SK-N-SH (cell line): ENCODE results near the gene HLA-B. TPM values are rescaled to one million over a fixed set of nuclear protein-coding genes. Genes with fewer than 3 reads are reported as not detected.

Source experiments
- CTCF ChIA-PET: fragments of 300-600, 350-600 bp; formaldehyde crosslinking; extraction: SDS; loops from one replicate; lab custom pipeline; 2021; lab: Yijun Ruan, JAX
- POLR2A ChIA-PET: fragments of 350-600 bp; sonication (Branson Sonifier 250); formaldehyde crosslinking; extraction: SDS; loops from one replicate; lab custom pipeline; 2020; ENCODE audit warnings: antibody characterized with exemption, inconsistent platforms; lab: Yijun Ruan, JAX
- DNase-seq: peaks from one replicate; pipeline ENCODE4 v3.0.0; 2012
- H2AFZ ChIP-seq: fragments of 200-600 bp; sonication (generic); 2 replicates; pipeline ENCODE4 v1.8.1; 2016; ENCODE audit warnings: antibody characterized with exemption, mild to moderate bottlenecking, low read depth
- H3F3A ChIP-seq: fragments of 200-600 bp; sonication (generic); replicated peaks from 2 replicates; pipeline ENCODE3; 2016; ENCODE audit warnings: antibody characterized with exemption, mild to moderate bottlenecking; ENCODE audit not compliant: insufficient read depth
- H3K27ac ChIP-seq, 2 experiments: fragments of 200-500 bp in 1 of 2; fragments of 200-600 bp in 1 of 2; sonication (Bioruptor generic) in 1 of 2; sonication (generic), shearing (Covaris generic) in 1 of 2; 2 replicates each; pipeline versions ENCODE4 v1.5.1 to v1.6.1; 2014 to 2016; ENCODE audit warnings: low read depth in 2 of 2, inconsistent platforms in 1 of 2, low read length in 1 of 2, mild to moderate bottlenecking in 1 of 2, mixed read lengths in 1 of 2
- H3K27me3 ChIP-seq: fragments of 200-600 bp; sonication (generic), shearing (Covaris generic); 2 replicates; pipeline ENCODE4 v1.6.1; 2016; ENCODE audit warnings: mixed run types; ENCODE audit not compliant: insufficient read depth
- H3K36me3 ChIP-seq, 2 experiments: fragments of 200-500 bp in 1 of 2; fragments of 200-600 bp in 1 of 2; sonication (Bioruptor generic) in 1 of 2; sonication (generic) in 1 of 2; replicated peaks in 1 of 2; 2 replicates each; pipeline versions ENCODE3 to v1.5.1; 2014 to 2016; ENCODE audit warnings: low read length in 1 of 2, mild to moderate bottlenecking in 1 of 2; ENCODE audit not compliant: insufficient read depth in 2 of 2, control insufficient read depth in 1 of 2
- H3K4me1 ChIP-seq, 2 experiments: fragments of 200-500 bp in 1 of 2; fragments of 200-600 bp in 1 of 2; sonication (Bioruptor generic) in 1 of 2; sonication (generic), shearing (Covaris generic) in 1 of 2; 2 replicates each; pipeline versions ENCODE4 v1.5.1 to v1.6.1; 2014 to 2016; ENCODE audit warnings: low read depth in 1 of 2, low read length in 1 of 2, mixed run types in 1 of 2; ENCODE audit not compliant: insufficient read depth in 2 of 2, control insufficient read depth in 1 of 2
- H3K4me2 ChIP-seq: fragments of 200-600 bp; sonication (generic), shearing (Covaris generic); 2 replicates; pipeline ENCODE4 v1.6.1; 2017; ENCODE audit warnings: mixed run types
- H3K4me3 ChIP-seq, 2 experiments: fragments of 200-500 bp in 1 of 2; fragments of 200-600 bp in 1 of 2; sonication (Bioruptor generic) in 1 of 2; sonication (generic), shearing (Covaris generic) in 1 of 2; 2 replicates each; pipeline versions ENCODE4 v1.5.1 to v1.8.1; 2014 to 2016; ENCODE audit warnings: low read depth in 2 of 2, inconsistent platforms in 1 of 2, low read length in 1 of 2, mild to moderate bottlenecking in 1 of 2, mixed read lengths in 1 of 2, moderate library complexity in 1 of 2
- H3K79me2 ChIP-seq: fragments of 200-600 bp; sonication (generic); 2 replicates; pipeline ENCODE4 v1.8.1; 2017; ENCODE audit warnings: mild to moderate bottlenecking; ENCODE audit not compliant: insufficient read depth
- H3K9ac ChIP-seq: fragments of 200-600 bp; sonication (generic); 2 replicates; pipeline ENCODE4 v1.6.1; 2017; ENCODE audit warnings: mixed run types
- H3K9me2 ChIP-seq: fragments of 200-600 bp; sonication (generic); 2 replicates; pipeline ENCODE4 v1.6.1; 2017; ENCODE audit warnings: mixed run types
- H3K9me3 ChIP-seq: fragments of 200-600 bp; sonication (generic); 2 replicates; pipeline ENCODE4 v1.6.1; 2017; ENCODE audit warnings: mixed run types, mild to moderate bottlenecking, moderate library complexity
- H4K20me1 ChIP-seq: fragments of 200-600 bp; sonication (generic); 2 replicates; pipeline ENCODE4 v1.6.1; 2017; ENCODE audit warnings: mild to moderate bottlenecking, mixed run types; ENCODE audit not compliant: insufficient read depth
- CHD2 ChIP-seq: fragments of 150-350 bp; IDR thresholded peaks from 2 replicates; pipeline ENCODE4 v1.6.1; 2018; ENCODE audit warnings: low read length; ENCODE audit not compliant: partially characterized antibody
- EZH2phosphoT487 ChIP-seq: fragments of 200-600 bp; sonication (generic); IDR thresholded peaks from 2 replicates; pipeline ENCODE4 v1.6.1; 2017; ENCODE audit warnings: low read depth, mixed run types, mild to moderate bottlenecking, antibody characterized with exemption, moderate library complexity, borderline replicate concordance
- GABPA ChIP-seq: IDR thresholded peaks from 2 replicates; pipeline ENCODE4 v1.4.0; 2012; ENCODE audit warnings: low read depth, mild to moderate bottlenecking
- JUND ChIP-seq: IDR thresholded peaks from 2 replicates; pipeline ENCODE4 v1.4.0; 2012
- MEF2A ChIP-seq: IDR thresholded peaks from 2 replicates; pipeline ENCODE4 v1.4.0; 2012; ENCODE audit warnings: low read depth, borderline replicate concordance
- MXI1 ChIP-seq: IDR thresholded peaks from 2 replicates; pipeline ENCODE4 v1.6.1; 2012; ENCODE audit warnings: mild to moderate bottlenecking, low read depth, low read length, improper control_type of control experiment
- NFIC ChIP-seq: IDR thresholded peaks from 2 replicates; pipeline ENCODE4 v1.4.0; 2012; ENCODE audit warnings: borderline replicate concordance
- PBX3 ChIP-seq: IDR thresholded peaks from 2 replicates; pipeline ENCODE4; 2012
- RCOR1 ChIP-seq: fragments of 150-350 bp; IDR thresholded peaks from 2 replicates; pipeline ENCODE4 v1.6.1; 2017; ENCODE audit warnings: antibody characterized with exemption, low read length
- REST ChIP-seq: IDR thresholded peaks from 2 replicates; pipeline ENCODE4 v1.6.1; 2012; ENCODE audit warnings: mild to moderate bottlenecking, low read depth, low read length, moderate library complexity
- RFX5 ChIP-seq: IDR thresholded peaks from 2 replicates; pipeline ENCODE4 v1.6.1; 2012; ENCODE audit warnings: mild to moderate bottlenecking, improper control_type of control experiment, low read length
- TAF1 ChIP-seq: IDR thresholded peaks from 2 replicates; pipeline ENCODE4 v1.6.1; 2012; ENCODE audit warnings: low read depth, mild to moderate bottlenecking, low read length, moderate library complexity, borderline replicate concordance
- TCF12 ChIP-seq: IDR thresholded peaks from 2 replicates; pipeline ENCODE4 v1.4.0; 2012
- USF1 ChIP-seq: IDR thresholded peaks from 2 replicates; pipeline ENCODE4 v1.4.0; 2012; ENCODE audit warnings: low read depth, borderline replicate concordance
- YY1 ChIP-seq: IDR thresholded peaks from 2 replicates; pipeline ENCODE4 v1.4.0; 2012; ENCODE audit warnings: low read depth, mild to moderate bottlenecking
- ZBTB33 ChIP-seq: IDR thresholded peaks from 2 replicates; pipeline ENCODE4 v1.4.0; 2012; ENCODE audit warnings: low read depth, borderline replicate concordance
- WGBS: methylation state at CpG from one replicate; pipeline ENCODE4 v1.1.6; 2017; ENCODE audit warnings: low lambda C conversion rate; 5-methylcytosine and 5-hydroxymethylcytosine counted together
- polyA plus RNA-seq, 3 experiments: library from polyadenylated mRNA; depleted of rRNA; stranded (reverse); fragments of >200 nt; gene quantifications; 2 replicates each; pipeline ENCODE4 v1.2.3, GENCODE V29; 2012

Gene HLA-B
- polyA plus RNA-seq, 1 of the 3 experiments (the other 2 are of a cell fraction), result 18.7 TPM

- TF ChIP-seq GABPA (no peak), MXI1 (no peak), TAF1 (no peak), PBX3 (no peak), RFX5 (no peak), YY1 (no peak)
Observed at GRCh38 chr6:31328355-31328960, 28.5 kb downstream of the HLA-B start (continued).

- ChIA-PET POLR2A (no interaction called here), CTCF (interaction anchor here (1.3 kb wide), 1 partner anchor 45 kb away, joined by 4 read pairs; no protein-coding TSS in a partner anchor)
- Histone ChIP-seq H3K4me3 (no peak overlapping the region), H3K9me3 (no peaks in the 10 kb centered on the region), H3K27me3 (peaks cover 30% of the 10 kb centered on the region), H3K9me2 (no peaks in the 10 kb centered on the region), H3K9ac (no peak overlapping the region), H3F3A (no peaks in the 10 kb centered on the region), H3K27ac (no peak overlapping the region), H3K36me3 (no peaks in the 10 kb centered on the region), H4K20me1 (no peaks in the 10 kb centered on the region), H3K4me2 (no peak overlapping the region), H3K4me1 (no peaks in the 10 kb centered on the region), H2AFZ (no peak overlapping the region), H3K79me2 (no peaks in the 10 kb centered on the region)
- TF ChIP-seq TCF12 (no peak), RFX5 (no peak), YY1 (no peak)
- no peak for DNase-seq
Observed at GRCh38 chr6:31321820-31322219, 35.2 kb downstream of the HLA-B start.

GRCh38 chr6:31321005-31321707, 35.8 kb downstream of the HLA-B start:
- CTCF ChIA-PET, result no interaction called here
- no peak overlapping the region for H3K9ac ChIP-seq
- no peak for TF ChIP-seq NFIC
- no peak for TF ChIP-seq CHD2
- TF ChIP-seq RCOR1, result no peak
- TF ChIP-seq EZH2phosphoT487, result no peak
- no peak for TF ChIP-seq ZBTB33
- no peak for TF ChIP-seq USF1
- TF ChIP-seq MXI1, result no peak
- TF ChIP-seq MEF2A, result no peak
- TF ChIP-seq RFX5, result no peak
- TF ChIP-seq REST, result no peak
- TF ChIP-seq JUND, result no peak

More at GRCh38 chr6:31321005-31321707, 35.8 kb downstream of the HLA-B start:
- DNase-seq, result no peak
- no peaks in the 10 kb centered on the region for H4K20me1 ChIP-seq
- no peak overlapping the region for H3K4me2 ChIP-seq
- H3K9me3 ChIP-seq, result no peaks in the 10 kb centered on the region
- POLR2A ChIA-PET, result no interaction called here
- no peaks in the 10 kb centered on the region for H3K36me3 ChIP-seq
- no peaks in the 10 kb centered on the region for H3K4me1 ChIP-seq
- peaks cover 33% of the 10 kb centered on the region for H3K27me3 ChIP-seq
- no peaks in the 10 kb centered on the region for H3F3A ChIP-seq
- H3K4me3 ChIP-seq, result no peak overlapping the region
- H3K79me2 ChIP-seq, result no peaks in the 10 kb centered on the region
- H2AFZ ChIP-seq, result no peak overlapping the region
- 0% methylated on average over 1 of the region's 1 CpG for WGBS
- H3K9me2 ChIP-seq, result no peaks in the 10 kb centered on the region
- H3K27ac ChIP-seq, result no peak overlapping the region
